Fibroblast of villous mesenchyme (primary cell): ENCODE data around the gene CAGE1. TPM values are rescaled to one million over a fixed set of nuclear protein-coding genes. Genes with fewer than 3 reads are reported as not detected.
"Not testable (repeated sequence)": the region's sequence is repeated elsewhere in the genome, so short reads cannot be mapped to it uniquely, and the experiment has no call there.

ENCODE experiments used
- DNase-seq: peaks from one replicate; pipeline ENCODE4 v3.0.0-alpha.2; 2010; ENCODE audit warnings: low read depth
- H3K4me3 ChIP-seq: 2 replicates; pipeline ENCODE4 v1.5.1; 2011; ENCODE audit warnings: low read depth, mild to moderate bottlenecking, low read length
- CTCF ChIP-seq: IDR thresholded peaks from 2 replicates; pipeline ENCODE4 v1.5.1; 2012; ENCODE audit warnings: low read depth, mild to moderate bottlenecking, low read length; ENCODE audit not compliant: insufficient read depth
- total RNA-seq: library from RNA; depleted of rRNA; stranded (reverse); fragments of >200 nt; gene quantifications from 2 replicates; pipeline ENCODE4 v1.2.3, GENCODE V29; 2012

The CAGE1 gene
- total RNA-seq, 1 donor = under 0.01 TPM

DNA sequence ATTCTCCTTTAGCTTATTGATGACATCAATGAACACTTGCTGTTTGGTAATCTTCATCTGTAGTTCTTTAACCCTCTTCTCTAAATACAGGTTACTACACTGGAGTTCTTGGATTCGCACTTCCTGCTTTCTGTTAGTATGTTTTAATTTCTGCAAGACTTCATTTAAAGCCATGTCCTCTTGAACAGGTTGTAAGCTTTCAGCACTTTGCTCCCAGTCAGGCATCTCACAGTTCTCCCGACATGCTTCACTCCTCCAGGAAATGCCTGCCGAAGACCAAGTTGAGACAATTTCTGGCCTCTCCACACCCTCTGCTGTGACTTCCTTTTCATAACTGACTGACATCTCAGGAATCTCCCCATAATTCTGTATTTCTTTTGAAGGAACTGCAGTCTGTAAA, 15.8 kb downstream of the CAGE1 start:
- TF ChIP-seq CTCF = no peak
- no peak for DNase-seq
- no peak overlapping the region for H3K4me3 ChIP-seq

DNA sequence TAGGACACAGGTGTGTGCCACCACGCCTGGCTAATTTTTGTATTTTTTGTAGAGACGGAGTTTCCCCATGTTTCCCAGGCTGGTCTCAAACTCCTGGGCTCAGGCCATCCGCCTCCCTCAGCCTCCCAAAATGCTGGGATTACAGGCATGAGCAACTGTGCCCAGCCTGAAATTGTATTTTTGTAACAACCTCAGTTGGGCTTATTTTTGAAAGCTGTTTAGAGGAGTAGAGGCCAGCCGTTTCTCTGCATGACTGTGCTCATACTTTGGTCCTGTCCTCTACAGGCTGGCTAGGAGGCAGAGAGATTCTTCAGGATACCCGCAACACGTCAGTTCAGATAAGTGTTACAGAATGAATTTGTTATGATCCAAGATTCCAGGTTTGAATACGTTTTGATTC, 22.1 kb downstream of the CAGE1 start:
- no peak for TF ChIP-seq CTCF
- H3K4me3 ChIP-seq = no peak overlapping the region
- DNase-seq = no peak

- H3K4me3 ChIP-seq, DNase-seq: not testable (repeated sequence)
Measured at GRCh38 chr6:7351916-7352315, 37.6 kb downstream of the CAGE1 start.

GRCh38 chr6:7350591-7350990, 39.0 kb downstream of the CAGE1 start:
- DNase-seq, H3K4me3 ChIP-seq: not testable (repeated sequence)

DNA sequence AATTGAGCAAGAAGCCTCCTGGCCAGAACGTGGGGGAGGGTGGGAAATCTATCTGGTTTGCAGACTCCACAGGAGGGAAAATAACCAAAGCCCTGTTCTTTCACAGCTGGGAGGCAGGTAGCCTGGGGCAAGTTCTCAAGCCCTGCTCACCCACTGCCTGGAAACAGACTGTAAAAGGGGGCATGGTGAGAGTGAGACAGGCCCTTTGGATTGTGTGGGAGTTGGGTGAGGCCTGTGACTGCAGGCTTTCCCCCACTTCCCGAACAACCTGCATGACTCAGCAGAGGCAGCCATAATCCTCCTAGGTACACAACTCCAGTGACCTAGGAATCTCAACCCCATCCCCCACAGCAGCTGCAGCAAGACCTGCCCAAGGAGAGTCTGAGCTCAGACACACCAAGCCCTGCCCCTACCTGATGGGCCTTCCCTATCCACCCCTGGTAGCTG, 42.0 kb downstream of the CAGE1 start:
- not testable (repeated sequence) for H3K4me3 ChIP-seq
- DNase-seq = peak; percentile 27

DNA sequence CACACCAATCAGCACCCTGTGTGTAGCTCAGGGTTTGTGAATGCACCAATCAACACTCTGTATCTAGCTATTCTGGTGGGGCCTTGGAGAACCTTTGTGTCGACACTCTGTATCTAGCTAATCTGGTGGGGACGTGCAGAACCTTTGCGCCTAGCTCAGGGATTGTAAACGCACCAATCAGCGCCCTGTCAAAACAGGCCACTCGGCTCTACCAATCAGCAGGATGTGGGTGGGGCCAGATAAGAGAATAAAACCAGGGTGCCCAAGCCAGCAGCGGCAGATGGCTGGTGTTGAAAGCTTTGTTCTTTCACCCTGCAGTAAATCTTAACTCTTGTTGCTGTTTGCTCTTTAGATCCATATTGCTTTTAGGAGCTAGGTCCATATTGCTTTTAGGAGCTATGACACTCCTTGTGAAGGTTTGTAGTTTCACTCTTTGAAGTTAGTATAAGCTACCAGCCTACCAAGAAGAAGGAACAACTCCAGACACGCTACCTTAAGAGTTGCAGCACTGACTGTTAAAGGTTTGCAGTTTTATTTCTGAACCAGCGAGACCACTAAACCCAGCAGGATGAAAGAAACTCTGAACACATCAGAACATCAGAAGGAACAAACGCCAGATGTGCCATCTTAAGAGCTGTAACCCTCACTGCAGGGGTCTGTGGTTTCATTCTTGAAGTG, 44.6 kb downstream of the CAGE1 start:
- DNase-seq, H3K4me3 ChIP-seq: not testable (repeated sequence)

DNA sequence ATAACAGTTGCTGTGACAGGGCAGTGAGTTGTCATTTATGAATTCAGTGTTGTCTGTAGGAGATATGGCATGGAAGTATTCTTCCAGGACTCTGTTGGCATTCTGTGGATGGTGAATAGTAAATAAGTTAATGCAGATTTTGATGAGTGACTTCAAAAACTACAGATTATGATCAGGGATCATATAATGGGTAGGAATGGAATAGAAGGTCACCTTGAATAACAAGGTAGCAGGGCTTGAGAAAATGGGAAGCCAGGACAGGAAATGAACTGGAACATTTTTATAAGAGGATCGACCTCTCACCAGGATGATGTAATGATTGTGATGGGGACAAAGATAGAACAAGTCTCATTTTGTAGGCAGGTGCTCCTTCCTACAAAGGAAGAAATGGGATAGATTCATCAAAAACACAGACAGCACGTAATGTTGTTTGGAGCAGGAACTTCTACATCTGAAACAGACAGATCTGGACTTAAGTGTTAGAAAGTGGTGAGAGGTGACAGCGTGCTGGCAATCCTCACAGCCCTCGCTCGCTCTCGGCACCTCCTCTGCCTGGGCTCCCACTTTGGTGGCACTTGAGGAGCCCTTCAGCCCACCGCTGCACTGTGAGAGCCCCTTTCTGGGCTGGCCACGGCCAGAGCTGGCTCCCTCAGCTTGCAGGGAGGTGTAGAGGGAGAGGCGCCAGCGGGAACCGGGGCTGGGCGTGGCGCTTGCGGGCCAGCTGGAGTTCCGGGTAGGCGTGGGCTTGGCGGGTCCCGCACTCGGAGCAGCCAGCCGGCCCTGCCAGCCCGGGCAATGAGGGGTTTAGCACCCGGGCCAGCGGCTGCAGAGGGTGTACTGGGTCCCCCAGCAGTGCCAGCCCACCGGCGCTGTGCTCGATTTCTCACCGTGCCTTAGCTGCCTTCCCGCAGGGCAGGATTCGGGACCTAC, 45.7 kb downstream of the CAGE1 start:
- H3K4me3 ChIP-seq = no peak overlapping the region
- DNase-seq = no peak
- no peak for TF ChIP-seq CTCF

DNA sequence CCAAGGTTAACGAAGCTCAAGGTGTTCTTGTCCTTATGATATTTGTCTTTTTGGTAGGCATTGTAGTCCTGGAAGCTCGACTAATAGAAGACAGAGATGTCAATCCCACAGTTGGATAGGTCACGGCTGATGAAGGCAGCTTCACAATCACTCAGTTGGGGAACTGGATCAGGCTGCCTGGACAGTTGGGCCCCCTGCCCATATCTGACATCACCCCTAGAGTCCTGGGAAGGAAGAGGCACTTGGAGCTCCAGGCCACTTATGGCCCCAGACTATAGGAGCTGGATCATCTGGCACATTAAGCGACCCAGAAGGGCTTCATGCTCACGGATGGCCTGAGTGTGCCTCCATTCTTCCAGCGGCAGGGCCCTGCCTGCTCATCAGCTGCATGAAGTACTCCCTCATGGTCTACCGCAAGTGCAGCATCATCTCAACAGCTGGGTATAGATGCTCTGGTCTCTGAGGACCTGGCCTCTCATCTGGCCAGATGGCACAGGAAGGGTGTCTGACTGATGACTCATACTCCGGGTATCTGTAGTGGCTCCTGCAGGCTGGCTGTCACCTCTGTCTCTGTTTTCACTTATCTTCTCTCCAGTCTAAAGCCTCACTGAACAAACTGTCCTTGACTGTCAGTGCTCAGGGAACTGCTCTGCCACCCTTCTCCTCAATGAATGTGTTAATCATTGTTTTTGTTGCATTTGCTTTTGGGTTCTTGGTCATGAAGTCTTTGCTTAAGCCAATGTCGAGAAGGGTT, 47.4 kb downstream of the CAGE1 start:
- no peak for DNase-seq
- no peak for TF ChIP-seq CTCF
- no peak overlapping the region for H3K4me3 ChIP-seq
